ENCODE results near the gene C17orf100.

DNA sequence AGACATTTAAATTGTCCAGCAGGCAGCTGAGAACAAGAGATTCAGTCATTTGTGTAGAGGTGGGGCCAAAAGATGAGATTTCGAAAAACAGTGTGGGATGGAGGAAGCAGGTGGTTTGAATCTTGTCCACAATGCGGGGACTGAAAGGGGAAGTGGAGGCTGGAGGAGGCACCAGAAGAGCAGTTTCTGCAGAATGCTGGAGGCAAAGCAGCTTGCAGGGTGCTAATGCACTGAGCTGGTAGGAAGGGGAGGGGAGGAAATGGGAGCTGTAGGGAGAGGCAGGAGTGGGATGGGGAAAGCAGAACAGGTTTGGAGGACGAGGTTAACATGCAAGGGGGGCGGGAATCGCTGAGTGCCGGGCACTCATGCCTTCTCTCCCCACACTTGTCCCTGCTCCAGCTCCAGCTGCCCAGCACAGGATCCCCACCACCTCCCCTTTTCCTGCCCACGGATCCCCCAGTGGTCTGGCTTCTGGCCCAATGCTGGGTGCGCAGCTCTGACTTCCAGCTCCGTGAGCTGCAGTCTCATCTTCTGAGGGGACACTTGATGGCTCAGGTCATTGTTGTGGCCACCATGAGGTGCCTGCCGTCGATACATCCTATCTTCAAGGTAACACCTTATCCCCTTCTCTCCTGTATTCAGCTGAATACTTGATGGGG is 9.4 kb downstream of the C17orf100 start:
- no peak for TF ChIP-seq POLR2A (IDR thresholded peaks at IDR 0.05)
- TF ChIP-seq, protein P1, sequence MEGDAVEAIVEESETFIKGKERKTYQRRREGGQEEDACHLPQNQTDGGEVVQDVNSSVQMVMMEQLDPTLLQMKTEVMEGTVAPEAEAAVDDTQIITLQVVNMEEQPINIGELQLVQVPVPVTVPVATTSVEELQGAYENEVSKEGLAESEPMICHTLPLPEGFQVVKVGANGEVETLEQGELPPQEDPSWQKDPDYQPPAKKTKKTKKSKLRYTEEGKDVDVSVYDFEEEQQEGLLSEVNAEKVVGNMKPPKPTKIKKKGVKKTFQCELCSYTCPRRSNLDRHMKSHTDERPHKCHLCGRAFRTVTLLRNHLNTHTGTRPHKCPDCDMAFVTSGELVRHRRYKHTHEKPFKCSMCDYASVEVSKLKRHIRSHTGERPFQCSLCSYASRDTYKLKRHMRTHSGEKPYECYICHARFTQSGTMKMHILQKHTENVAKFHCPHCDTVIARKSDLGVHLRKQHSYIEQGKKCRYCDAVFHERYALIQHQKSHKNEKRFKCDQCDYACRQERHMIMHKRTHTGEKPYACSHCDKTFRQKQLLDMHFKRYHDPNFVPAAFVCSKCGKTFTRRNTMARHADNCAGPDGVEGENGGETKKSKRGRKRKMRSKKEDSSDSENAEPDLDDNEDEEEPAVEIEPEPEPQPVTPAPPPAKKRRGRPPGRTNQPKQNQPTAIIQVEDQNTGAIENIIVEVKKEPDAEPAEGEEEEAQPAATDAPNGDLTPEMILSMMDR (IDR thresholded peaks at IDR 0.05) = no peak

All from lower leg skin (tissue), 3 donors.